Stimulated activated CD4-positive, alpha-beta T cell treated with anti-CD3 and anti-CD28 coated beads, Interleukin-4, amount 100 ng/mL, for 4 hours (primary cell): ENCODE results near the gene TMEM86B.
"Not testable (repeated sequence)": the region's sequence is repeated elsewhere in the genome, so short reads cannot be mapped to it uniquely, and the experiment has no call there.

Experiments used
- DNase-seq, 2 experiments: peaks; one replicate each; pipeline ENCODE4 v3.0.0-alpha.2; 2020

TMEM86B gene

DNA sequence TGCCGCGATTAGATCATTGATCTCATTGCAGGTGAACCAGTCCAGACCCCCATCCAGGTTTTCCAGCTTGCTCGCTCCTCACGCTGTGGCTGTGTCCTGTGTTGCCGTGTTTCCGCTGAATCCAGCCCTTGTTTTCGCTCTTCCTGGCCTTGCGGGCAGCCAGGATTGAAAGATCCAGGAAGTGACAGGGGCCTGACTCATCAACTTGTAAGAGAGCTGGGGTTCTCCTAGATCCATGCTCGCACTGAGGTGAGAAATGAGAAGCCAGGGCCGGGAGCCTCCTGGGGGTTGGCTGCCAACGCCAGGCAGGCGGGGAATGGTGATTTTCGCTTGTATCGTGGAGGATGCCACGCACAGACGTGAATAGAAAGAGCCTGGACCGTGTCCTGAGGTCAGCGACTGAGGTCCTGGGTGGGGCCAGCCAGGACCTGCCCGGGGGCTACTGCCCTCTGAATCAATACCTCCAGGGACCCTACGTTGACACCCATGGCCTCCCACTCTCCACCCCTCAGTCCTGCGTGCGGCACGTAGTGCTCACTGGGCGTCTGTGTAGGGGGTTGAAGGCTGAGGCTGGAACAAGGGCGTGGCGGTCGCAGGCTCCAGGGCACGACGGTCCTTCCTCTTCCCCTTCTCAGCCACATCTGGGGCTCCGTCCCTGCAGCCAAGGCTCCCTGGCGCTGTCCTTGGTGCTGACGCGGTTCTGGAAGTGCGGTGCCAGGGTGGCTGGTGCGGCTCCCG, 11.9 kb downstream of the TMEM86B start:
- peak; percentile 12 to 49 for DNase-seq

DNA sequence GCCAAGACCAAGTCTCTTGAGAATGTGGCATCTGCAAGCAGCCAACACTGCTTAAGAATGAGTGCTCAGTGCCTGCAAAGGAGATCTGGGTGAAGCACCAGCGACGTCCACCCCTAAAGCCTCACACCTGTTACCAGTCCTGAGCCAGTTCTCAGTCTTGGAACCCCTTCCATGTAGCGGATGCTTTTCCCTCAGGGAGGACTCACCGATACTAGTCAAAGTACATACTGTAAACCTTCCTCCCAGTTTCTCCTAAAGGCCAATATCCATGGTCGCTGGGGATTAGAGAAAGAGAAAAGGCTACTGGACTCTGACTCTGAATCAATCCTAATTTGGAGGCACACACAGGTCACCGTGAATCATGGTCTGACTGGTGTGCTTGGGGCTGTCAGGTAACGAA, 15.0 kb downstream of the TMEM86B start:
- DNase-seq: no peak

GRCh38 chr19:55212447-55212846, 16.1 kb downstream of the TMEM86B start:
- DNase-seq: peak; percentile 17 to 45

GRCh38 chr19:55209693-55210472, 18.7 kb downstream of the TMEM86B start:
- DNase-seq: no peak

DNA sequence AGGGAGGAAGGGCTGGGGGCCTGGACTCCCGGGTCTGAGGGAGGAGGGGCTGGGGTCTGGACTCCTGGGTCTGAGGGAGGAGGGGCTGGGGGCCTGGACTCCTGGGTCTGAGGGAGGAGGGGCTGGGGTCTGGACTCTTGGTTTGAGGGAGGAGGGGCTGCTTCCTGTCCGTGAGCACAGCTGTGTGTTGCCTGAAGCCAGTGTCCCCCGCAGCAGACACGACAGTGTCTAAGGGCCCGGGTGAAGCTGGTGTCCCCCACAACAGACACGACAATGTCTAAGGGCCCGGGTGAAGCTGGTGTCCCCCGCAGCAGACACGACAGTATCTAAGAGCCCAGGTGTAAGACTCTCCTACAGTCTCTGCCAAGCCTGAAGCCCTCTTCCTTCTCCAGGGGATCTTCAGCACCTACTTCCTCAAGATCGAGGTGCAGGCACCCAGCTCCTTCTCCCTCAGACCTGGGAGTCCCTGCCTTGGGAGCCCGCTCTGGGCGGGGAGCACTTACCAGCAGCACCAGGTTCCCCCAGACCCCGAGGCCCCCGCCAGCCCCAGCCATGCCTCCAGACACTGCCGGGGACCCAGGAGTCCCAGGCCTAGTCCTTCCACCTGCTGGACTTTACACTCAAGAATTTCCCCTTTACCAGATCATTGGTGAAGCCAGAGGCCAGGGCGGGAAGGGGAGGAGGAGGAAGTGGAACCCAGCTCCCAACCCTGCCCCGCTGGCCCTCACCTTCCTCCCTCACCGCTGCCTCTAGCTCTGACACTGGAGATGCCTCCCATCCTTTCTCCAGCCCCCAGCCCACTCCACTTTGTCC, 19.5 kb downstream of the TMEM86B start, which contains the start of gene PTPRH:
PTPRH (minus strand) TSS at position 622 of the 813 bp plus-strand sequence; CDS start at position 554, 68 bp downstream.
- no peak for DNase-seq

DNA sequence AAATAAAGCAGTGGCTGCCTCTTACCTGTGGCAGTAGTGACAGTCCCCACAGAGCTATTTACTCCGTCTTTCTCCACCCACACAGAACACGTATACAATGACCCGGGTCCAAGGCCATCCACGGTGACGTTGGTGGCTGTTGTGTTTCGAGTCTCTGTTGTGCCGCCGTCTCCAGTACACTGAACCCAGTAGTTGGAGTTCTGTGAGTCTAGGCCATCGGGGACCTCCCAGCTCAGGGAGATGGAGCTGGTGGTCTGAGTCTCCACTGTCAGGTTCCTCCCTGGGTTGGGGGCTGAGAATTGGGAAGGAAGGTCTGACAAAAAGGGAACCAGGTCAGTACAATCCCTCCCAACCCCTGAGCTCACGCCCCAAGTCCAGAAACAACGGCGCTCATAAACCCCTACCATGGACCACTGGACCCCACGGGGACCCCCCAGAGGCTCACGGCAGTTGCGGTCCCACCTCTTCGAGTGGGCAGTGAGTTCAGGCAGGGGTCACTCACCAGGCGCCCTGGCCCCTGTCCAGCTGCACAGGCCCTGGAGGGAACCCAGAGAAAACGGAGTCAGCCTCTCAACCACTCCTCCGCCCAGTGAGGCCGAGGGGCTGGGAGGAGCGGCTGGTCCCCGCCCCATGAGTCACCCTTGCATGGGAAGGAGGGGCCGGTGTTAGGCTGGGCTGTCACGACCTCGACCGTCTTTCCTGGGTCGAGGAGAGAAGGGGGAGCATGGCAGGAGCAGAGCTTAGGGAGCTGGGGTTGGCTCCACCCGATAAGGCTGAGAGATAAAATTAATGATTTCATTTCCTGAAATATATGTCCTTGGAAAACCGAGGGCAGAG, 21.7 kb downstream of the TMEM86B start:
- peak; percentile 32 to 46 for DNase-seq

DNA sequence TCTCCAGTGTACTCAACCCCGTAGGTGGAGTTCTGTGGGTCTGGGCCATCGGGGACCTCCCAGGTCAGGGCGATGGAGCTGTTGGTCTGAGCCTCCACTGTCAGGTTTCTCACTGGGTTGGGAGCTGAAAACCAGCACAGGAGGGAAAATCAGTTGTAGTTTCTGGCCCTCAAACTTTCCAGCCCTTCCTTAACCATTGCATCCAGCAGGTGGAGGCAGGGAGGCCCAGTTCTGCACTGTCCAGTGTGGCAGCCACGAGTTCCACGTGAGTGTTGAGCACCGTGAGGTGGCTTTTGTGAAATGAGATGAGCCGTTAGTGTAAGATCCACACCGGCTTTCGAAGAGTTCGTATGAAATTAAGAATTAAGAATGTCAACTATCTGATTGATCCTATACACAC, 26.4 kb downstream of the TMEM86B start:
- DNase-seq: not testable (repeated sequence)

GRCh38 chr19:55199620-55200204, 28.9 kb downstream of the TMEM86B start:
- no peak for DNase-seq

- DNase-seq: no peak
Observed at GRCh38 chr19:55198651-55199050, 29.9 kb downstream of the TMEM86B start.

DNA sequence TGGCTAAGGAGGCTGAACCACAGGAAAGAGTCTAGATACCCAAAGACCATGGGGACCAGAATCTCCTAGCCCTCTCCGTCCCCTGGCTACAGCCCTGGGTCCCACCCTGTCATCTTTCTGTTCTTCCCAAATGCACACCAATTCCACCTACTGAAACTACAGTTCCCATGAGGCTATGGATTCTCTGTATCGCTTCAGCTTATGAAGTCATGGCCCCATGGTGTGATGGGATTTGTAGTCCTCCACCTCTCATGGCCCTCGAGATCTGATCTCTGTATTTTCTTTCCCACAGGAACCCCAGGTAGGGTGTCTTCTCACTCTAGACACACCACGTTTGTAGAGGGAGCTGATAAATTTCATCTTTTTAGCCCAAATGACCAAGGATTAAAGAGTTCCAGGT, 31.0 kb downstream of the TMEM86B start:
- DNase-seq: no peak

- no peak for DNase-seq
Observed at GRCh38 chr19:55196803-55197202, 31.8 kb downstream of the TMEM86B start.

- DNase-seq: no peak
Observed at GRCh38 chr19:55193481-55193880, 35.1 kb downstream of the TMEM86B start.

DNA sequence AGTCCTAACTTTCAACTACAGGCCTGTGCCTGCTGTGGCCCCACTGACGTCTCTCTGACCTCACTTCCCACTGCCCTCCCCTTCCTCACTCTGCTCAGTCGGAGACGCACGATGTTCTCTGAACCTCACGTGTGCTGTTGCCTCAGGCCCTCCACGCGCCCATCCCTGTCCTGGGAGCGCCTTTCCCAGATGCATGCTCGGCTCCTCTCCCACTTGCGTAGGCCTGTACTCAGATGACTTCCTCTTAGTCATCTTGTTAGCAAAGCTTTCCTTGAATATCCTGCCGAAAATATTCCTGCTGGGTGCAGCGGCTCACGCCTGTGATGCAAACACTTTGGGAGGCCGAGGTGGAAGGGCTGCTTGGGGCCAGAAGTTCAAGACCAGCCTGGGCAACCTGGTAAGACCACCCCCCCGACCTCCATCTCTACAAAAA, 39.1 kb downstream of the TMEM86B start:
- DNase-seq: no peak

DNA sequence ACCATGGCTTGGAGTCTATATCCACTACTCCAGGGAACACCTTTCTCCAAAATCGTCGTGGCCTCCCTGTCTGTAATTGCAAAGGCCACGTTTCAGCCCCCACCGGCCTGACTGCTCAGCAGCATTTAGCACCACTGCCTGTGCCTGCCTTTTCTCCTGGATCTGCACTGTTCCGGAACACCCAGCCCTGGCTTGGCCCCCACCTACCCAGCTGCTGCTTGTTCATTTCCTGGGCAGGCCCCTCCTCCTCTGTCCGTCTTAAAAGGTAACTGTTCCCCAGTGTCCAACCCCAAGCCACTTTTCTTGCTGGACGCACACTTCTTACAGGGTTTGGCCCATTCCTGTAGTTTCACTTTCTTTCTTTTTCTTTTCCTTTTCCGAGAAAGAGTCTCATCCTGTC, 39.9 kb downstream of the TMEM86B start:
- no peak for DNase-seq

GRCh38 chr19:55186080-55186479, 42.5 kb downstream of the TMEM86B start:
- no peak for DNase-seq

DNA sequence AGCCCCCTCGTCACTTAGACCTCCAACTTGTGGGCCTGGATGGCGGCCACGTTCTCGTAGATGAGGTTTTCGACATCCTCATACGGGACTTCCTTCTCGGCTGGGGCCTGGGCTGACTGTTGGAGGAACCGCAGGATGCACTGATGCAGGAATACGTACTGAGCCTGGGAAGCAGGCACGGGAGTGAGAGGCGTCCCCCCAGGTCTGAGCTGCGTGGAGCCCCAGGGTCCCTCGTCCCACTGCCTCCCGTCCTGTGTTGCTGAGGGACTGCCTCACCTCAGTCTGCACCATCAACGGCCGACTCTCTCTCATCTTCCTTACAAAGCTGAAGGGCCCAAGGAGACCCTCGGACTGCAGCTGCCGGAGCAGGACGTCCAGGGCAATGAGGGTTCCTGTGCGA, 46.8 kb downstream of the TMEM86B start:
- no peak for DNase-seq

DNA sequence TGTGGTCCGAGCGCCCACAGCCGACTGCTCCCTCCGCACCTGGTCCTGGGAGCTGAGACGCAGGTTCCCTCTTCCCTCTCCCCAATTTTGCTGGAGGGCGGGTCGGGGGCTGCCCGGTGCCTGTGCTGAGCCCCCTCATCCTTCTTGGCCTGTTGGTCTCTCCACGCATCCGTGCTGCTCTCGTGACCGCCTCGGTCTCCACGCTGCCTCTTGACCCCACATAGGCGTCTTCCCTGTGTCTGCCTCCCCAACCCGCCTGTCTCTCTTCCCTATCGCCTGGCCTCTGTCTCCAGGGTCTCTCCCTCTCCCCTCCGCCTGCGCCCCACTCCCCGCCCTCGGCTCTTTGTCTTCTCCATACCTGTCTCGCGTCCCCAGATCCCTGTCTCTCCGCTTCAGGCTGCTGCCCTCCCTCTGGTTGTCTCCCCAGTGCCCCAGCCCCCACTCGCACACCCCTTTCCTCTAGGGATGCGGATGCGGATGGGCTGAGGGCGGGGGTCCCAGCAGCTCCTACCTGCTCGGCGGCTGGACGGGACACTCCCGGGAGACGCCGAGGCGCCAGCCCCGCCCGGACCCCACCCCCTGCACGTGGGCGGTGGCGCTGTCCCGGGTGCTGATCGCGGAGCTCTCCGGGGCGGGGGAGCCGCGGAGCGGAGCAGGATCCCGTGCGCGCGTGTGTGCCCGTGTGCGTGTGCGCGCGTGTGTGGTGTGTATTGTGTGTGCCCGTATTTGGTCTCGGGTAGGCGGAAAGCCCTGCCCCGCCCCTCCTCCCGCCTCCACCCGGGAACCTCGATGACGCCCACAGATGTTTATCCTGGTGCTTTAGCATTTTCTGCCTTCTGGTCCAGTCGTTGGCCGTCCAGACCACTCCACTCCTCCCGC, 48.7 kb downstream of the TMEM86B start, which contains the start of gene SYT5:
SYT5 (minus strand) TSS at position 684 of the 879 bp plus-strand sequence. CDS start 1,248 bp downstream, outside the sequence.
- DNase-seq: peak; percentile 39 to 70

DNA sequence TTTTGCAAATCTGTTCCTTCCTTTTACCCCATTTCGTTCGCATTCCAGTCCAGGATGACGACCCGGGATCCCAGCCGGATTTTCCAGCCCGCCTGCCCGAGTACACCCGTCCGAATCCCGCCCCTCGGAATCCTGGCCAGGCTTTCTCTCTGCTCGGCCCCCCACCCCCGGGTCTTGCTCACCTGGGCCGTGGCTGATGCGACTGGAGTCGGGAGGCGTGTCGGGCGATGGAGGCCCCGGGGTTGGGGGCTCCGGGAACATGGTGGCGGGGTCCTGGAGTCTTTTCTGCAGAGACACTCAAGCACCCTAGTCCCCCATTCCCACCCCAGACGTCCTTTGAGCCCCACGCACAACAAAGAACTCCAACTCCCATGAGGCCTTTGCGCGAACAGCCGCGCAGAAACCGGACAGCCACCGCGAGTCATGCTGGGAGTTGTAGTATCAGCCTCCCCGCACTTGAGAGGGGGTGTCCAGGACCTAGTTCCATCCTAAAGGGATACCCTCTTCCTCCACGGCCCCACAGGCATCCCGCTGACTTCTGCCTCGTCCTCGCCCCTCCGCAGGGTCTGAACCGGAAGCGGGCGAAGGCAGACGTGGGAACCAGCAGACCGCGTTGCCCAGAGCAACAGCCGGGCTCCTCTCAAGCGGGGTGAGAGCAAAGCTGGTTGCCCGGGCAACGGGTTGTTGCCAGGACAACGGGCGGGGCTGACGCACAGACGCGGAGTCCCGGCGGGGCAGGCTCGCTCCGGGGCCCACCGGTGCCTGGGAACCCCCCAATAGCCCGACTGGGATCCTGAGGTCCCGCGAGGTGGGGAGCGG, 49.6 kb downstream of the TMEM86B start:
- peak; percentile 80 to 87 for DNase-seq
